Activated gamma-delta T cell treated with anti-CD3 and anti-CD28 coated beads, Interleukin-2, amount 50 U/mL, for 16 hours (primary cell): ENCODE results near the gene ACMSD.
"Not testable (repeated sequence)": the region's sequence is repeated elsewhere in the genome, so short reads cannot be mapped to it uniquely, and the experiment has no call there.

ENCODE experiments used
- DNase-seq: peaks from one replicate; pipeline ENCODE4 v3.0.0-alpha.2; 2020; ENCODE audit warnings: low read depth

The ACMSD gene

DNA sequence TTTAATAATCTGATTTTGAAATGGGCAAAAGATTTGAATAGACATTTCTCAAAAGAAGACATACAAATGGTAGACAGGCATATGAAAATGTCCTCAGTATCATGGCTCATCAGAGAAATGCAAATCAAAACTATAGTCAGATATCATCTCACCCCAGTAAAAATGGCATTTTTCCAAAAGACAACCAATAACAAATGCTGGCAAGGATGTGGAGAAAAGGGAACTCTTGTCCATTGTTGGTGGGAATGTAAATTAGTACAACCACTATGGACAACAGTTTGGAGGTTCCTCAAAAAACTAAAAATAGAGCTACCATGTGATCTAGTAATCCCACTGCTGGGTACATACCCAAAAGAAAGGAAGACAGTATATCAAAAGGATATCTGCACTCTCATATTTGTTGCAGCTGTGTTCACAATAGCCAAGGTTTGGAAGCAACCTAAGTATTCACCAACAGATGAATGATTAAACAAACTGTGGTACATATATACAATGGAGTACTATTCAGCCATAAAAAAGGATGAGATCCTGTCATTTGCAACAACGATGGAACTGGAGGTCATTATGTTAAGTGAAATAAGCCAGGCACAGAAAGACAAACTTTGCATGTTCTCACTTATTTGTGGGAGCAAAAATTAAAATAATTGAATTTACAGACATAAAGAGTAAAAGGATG lies 69.2 kb downstream of the ACMSD start:
- not testable (repeated sequence) for DNase-seq

DNA sequence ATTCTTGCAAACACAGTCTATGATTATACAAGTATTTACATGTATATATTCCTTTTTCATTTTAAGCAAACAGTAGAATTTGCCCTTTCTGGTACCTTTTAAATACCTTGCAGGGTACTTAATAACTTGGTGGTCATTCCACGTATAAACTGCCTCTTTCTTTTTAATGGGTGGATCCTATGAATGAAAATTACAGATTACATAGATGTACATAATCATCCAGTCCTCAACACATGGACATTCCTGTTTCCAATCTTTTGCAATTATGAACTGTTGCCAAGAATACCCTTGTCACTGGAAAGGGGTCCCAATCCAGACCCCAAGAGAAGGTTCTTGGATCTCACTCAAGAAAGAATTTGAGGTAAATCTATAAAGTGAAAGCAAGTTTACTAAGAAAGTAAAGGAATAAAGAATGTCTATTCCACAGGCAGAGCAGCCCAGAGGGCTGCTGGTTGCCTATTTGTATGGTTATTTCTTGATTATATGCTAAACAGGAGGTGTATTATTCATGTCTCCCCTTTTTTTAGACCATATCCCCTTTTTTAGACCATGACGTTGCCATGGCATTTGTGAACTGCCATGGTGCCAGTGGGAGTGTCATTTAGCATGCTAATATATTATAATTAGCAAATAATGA lies 72.5 kb downstream of the ACMSD start:
- no peak for DNase-seq

DNA sequence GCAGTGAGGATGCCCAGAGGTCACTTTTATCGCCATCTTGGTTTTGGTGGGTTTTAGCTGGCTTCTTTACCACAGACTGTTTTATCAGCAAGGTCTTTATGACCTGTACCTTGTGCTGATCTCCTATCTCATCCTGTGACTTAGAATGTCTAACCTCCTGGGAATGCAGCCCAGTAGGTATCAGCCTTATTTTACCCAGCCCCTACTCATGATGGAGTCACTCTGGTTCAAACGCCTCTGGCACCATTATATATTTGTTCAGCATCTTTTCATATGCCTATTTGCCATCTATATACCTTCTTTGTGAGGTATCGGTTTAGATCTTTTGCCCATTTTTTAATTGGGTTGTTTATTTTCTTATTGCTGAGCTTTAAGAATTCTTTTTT lies 73.0 kb downstream of the ACMSD start:
- no peak for DNase-seq

DNA sequence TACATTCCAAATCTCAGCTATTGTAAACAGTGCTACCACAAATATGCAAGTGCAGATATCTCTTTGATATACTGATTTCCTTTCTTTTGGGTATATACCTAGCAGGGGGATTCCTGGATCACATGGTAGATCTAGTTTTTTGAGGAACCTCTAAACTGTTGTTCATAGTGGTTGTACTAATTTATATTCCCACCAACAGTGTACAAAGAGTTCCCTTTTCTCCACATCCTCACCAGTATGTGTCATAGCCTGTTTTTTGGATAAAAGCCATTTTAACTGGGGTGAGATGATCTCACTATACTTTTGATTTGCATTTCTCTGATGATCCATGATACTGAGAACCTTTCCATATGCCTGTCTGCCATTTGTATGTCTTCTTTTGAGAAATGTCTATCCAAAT lies 73.9 kb downstream of the ACMSD start:
- DNase-seq = no peak

DNA sequence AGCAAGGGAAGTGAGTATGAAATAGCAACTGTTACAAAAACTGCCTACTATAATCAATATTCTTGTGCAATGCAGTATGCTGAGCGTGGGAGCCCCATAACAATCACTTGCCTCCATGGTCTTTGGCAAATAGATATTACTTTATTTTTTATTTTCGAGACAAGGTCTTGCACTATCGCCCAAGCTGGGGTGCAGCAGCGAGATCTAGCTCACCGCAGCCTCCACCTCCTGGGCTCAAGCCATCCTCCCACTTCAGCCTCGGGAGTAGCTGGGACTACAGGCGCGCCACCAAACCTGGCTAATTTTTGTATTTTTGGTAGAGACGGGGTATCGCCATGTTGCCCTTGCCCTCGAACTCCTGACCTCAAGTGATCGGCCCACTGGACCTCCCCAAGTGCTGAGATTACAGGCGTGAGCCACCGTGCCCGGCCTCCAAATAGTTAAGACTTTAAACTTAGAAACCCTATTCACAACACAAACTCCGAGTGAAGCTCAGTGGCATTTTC lies 79.0 kb downstream of the ACMSD start:
- no peak for DNase-seq

DNA sequence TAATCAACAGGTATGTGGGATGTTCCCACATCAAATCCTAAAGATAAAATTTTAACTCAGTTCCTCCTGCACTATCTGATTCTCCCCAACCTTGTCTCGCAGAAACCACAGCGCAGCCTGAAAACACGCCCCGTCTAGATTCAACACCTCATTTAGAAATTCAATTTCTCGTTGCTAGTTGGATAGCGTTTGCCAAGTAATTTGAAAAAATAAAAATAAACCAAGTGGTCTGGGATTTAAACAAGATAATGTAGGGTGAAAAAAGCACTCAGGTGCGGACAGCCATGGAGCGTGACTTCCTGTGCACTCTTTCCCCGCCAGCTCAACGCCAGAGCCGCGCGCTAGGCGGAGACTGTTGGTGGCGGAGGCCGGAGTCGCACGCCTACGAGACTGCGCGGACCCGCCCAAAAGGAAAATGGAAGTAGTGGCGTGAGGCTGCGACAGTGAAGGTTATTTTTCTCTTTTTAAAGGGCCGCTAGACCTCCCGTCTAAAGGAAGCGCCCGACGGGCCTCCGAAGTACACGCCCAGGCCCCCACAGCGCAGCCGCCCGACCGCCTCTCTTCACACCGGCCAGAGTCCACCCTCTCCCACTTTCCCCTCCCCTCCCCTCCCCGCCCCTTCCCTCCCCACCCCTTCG lies 79.6 kb downstream of the ACMSD start:
- peak; percentile 78 for DNase-seq

DNA sequence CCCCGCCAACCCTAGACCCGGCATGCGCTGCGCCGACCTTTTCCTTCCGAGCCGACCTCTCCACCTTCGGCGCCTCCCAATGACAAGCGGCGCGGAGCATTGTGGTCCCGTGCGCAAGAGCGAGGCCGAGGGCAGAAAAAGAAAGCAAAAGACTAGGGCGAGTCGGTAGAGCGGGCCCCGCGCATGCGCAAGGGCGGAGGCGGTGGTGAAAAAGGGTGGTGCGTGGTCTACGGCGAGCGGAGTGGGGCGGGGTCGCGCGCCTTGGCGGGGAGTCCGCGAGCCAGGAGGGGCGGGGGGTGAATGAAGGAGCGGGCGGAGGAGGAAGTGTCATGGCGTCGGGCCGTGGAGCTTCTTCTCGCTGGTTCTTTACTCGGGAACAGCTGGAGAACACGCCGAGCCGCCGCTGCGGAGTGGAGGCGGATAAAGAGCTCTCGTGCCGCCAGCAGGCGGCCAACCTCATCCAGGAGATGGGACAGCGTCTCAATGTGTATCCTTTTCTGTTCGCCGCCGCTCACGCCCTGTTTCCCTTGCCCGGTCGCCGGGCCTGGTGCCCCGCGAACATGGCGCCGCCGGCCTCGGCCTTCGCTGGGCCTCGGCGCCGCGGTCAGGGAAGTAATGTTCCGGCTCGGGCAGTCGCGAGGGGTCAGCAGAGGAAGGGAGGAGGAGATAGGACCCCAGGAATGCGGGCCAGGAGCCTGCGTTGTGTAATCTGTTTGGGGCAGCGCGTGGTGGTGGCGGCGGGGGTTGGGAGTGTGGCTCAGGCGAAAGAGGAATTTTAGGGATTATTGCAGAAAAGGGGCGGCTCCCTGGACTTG lies 80.3 kb downstream of the ACMSD start, which contains the start of gene CCNT2:
Gene CCNT2, plus strand, starts transcription at position 297 of the 815 bp plus-strand sequence. Its CDS starts 33 bp downstream, at position 330.
- DNase-seq = peak; percentile 100

DNA sequence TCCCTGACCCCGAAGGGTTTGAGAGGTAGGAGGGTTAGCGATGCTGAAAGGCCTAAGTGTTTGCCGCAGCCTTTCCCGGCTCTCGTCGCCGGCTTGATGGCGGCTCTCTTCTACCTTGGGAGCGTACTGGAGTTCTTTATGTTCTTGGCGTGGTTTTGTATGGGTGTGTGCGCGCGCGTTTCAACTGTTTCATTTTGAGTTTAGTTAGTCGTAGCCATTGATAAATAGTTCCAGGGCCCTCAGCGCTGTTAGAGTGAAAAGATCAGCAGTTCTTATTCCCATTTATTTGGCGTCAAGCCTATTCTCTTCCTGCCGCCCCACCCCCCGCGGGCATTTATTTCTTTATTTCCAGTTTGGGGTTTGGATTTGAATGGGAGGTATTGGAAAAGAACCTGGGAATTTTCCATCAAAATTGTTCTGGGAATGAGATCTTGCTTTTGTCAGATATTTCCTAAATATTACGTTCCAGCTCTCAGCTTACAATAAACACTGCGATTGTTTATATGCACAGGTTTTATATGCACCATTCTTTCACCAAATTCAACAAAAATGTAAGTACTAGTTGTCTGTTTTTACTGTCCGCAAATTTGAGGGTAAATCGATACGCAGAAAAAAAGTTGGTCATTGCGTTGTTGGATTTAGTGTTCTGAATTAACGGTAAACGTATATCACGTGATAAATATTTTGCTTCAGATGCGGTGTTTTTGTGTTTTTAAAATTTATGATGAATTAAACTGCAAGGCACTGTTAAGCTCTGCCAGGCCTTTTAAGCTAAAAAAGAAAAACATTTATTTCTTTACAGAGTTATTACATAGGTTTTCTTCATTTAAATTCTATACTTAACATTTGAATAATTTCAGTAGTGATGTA lies 81.2 kb downstream of the ACMSD start:
- DNase-seq = peak; percentile 22

DNA sequence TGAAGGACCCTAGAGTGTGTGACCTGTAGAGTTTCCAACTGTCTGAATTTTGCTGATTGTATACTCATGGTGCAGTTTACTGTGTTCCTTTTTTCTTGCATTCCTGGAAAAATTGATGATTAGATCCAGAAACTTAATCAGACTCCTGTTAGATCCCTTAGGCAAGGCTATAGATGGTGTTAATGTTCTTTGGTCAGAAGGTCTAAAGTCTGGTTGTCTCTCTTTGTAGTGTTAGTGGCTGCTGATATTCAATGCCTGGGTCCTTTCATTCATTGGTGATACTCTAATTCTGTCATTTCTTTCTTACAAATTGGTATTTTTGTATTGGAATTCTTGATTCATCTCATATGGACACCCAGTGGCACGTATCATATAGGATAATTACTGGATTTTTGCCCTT lies 86.5 kb downstream of the ACMSD start:
- no peak for DNase-seq

DNA sequence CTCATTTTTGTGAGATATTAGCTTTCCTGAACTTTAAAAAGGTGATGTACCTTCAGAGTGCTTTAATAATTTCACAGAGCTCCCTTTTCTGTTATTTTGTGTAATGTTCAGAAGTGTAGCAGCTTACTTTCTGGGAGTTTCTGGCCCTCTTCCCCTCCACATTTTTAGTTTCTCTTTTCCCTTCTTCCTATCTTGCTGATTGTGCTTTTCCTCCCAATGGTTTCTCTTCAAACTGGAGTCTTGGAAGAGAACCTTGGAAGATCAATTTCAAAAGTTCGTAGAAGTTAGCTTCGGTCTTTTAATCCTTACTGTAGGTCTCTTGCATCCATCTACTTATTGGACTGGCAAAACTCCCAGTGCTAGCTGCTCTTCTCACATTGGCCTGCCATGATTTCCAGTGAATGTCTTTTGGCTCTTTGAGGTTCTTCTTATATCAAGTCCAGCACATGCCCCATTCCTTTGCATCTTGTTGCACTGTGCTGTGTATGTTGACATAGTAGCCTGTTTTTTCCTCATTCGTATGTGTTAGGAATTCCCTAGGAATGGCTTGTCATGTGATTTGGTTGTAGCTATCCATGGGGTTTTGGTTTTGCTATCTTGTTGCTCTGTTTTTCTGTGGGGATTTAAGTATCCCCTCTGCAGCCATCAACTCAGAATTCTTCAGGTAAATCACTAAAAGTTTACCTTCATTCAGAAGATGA lies 88.0 kb downstream of the ACMSD start:
- DNase-seq = no peak

DNA sequence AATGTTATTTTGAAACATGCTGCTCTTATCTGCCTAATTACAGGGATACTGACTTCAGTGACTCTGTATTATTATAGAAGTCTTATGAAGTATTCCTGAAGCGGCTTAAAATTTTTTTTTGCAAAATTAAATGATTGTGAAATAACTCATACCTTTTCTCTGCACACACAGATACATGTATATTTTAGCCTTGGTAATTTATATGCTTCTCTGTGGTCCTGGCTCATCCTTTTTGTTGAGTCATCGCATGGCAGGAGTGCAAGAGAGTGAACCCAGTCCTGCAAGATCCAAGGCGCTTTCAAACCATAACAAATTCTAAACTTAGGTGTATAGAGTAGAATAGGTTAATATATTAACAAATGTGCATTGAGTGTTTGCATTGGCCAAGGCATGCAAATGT lies 88.8 kb downstream of the ACMSD start:
- DNase-seq = no peak

DNA sequence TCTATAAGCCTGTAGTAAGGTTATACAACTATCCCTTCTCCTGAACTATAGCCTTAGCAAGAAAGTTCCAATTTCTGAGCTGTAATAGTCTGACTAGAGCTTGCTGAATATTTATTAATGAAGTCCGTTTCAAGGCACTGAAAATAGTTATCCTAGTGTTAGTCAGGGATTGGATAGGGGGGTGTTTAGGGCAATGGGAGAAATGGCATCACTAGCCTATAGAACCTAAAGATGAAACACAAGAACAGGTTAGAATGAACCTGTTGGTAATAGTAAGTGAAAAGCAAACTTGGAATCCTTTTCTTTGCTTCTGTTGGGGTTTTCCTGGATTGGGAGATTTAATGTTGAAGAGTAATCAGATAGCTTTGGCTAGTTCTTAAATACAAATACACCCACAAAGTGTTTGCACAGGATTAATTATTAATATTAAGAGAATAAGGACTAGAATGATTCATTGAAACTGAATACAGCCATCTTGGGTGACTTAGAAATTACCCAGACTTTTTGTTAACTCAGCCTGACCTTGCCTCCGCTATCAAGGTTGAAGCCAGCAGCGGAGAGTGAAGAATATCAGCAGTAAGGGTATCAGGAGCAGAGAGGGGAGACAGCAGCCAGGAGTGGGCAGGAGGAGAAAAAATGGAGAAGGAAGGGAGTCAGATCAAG lies 94.6 kb downstream of the ACMSD start:
- DNase-seq = no peak

DNA sequence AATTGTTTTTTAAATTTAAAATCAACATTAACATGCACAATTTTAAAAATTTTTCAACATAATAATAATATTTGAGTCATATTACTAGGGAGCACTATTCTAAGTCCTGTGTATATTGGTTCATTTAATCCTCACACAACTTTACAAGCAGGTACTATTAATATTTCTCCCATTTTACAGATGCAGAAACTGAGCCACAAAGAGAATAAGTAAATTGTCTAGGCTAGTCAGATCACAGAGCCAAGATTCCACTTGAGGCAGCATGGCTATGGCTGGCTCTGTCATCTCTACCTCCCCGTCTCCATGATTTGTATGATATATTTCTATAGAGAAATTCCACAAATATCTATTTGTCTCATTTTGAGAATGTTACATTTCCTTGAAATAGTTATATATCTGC lies 95.3 kb downstream of the ACMSD start:
- no peak for DNase-seq

DNA sequence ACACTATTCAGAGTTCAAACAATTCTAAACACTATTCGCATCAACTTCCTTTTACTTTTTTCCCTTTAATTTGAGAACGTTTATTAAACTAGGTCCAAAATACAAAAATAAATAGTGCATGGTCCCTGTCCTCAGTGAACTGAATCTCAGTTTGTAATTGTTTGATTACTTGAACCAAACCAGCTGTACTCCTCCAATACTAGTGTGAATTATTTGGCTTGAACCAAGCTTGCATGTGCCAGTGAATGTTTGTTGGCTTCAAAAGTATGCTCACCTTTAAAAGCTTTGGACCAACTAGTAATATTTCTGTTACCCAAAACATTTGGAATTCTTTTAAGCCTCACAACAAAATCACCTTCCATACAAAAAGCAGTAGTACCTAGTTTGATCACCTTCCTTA lies 95.7 kb downstream of the ACMSD start:
- no peak for DNase-seq

DNA sequence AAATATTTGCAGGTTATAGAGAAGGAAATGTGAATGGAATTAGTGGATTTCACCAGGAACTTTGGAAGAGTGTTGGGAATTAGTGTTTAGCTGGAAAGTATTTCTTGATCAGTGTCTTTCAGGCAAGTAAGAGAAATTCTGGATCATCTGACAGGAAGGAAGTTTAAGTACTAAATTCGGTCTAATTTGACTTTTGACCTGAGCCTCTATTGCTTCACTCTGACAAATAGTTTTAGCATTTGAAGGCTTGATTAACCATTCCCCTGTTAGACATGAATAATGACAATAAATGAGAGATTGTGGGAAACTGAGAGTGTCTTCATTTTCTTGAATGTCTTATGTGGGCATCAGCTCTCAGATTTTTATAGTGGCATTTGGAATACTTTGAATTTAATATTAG lies 96.2 kb downstream of the ACMSD start:
- DNase-seq = no peak

DNA sequence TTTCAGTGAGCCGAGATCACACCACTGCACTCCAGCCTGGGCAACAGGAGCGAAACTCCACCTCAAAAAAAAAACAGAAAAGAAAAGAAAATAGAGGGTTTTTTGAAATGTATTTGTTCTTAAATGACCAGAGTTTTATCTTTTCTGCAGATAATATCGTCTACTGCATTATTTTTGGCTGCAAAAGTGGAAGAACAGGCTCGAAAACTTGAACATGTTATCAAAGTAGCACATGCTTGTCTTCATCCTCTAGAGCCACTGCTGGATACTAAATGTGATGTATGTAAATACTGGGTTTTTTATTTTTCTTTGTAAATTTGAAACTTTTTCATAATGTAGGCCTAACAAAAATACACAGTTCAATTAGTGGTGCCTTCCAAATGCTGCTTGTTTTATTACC lies 98.3 kb downstream of the ACMSD start:
- DNase-seq = no peak

DNA sequence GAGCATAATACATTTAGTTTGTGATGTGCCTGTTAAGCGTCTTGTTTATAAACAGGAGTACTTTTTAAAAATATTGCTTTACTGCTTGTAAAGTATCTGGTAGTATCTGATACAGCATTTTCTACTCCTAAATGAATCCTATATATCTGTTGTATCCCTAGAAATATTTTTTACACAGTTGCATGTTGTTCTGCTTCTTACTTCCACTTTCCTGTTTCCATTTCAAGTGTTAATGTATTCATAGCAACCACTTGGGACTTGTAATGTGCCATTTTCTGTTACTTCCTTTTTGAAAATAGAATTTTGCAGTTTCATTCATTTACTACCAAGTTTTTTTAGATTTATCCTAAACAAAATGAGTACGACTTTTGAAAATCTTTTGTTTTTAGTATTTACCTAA lies 105.1 kb downstream of the ACMSD start:
- no peak for DNase-seq

DNA sequence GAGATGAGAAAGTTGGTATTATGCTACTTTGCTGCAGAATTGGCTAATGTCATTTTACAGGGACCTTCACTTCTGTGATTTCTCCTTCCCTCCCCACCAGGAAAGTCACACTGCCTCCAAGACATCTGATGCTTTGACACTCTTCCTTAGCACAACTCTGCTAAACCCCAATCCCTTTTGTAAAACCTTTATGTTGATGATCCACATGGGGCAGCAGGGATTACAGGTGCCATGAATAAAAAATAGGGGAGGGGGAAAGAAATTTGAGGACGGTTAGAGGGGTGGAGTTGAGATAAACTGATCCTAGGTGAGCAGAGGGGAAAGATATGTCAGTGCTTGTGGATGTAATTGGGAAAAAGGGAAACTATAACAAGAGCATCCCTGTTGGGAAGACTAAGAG lies 106.6 kb downstream of the ACMSD start:
- no peak for DNase-seq

DNA sequence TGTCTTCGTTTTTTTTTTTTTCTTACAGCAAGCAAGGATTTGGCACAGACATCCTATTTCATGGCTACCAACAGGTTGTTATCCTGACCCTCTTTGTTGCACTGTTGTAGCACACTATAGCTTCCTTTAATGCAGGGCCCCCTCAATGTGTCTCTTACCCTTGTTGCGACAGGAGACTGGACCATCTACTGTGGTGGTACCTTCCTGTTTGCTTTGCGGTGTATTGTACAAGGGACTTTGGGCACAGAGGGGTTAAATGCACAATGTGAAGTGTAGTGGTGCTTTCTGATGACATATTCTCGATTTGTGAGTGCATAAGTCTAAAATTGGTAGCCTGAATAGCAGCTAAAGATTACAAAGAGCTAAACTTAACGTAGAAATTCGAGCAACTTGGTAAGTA lies 107.7 kb downstream of the ACMSD start:
- DNase-seq = no peak

DNA sequence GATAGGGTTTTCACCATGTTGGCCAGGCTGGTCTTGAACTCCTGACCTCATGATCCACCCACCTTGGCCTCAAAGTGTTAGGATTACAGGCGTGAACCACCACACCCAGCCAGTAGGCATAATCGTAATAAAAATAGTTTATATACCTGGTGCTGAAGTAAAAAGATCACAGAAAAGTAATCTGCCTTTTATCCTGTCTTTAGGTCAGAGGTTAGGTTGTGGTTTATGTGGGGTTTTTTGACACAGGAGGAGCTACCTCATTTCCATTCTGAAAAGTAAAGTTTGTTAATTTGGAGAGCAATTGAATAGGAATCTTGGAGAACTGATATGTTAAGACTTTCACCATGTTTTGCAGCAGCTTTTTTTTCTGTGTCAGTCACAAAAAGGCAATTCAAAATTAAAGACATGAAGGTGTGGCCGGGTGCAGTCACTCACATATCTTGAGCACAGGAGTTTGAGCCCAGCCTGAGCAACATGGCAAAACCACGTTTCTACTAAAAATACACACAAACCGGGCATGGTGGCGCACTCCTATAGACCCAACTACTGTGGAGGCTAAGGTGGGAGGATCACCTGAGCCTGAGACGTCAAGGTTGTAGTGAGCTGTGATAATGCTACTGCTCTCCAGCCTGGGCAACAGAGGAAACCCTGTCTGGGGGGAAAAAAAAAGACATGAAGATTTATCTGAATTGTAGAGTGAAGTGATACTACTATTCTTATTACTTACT lies 111.7 kb downstream of the ACMSD start:
- no peak for DNase-seq
